GM15510 (cell line): Measurements from ENCODE around the gene WDR81.

Source experiments
- POLR2A ChIP-seq: IDR thresholded peaks from 3 replicates; pipeline ENCODE4 v1.6.1; 2011; ENCODE audit warnings: borderline replicate concordance; ENCODE audit not compliant: insufficient read length; ENCODE audit errors: extremely low read depth

WDR81 gene

GRCh38 chr17:1755252-1755826 is 30.8 kb downstream of the WDR81 start:
- TF ChIP-seq POLR2A, result no peak

GRCh38 chr17:1755827-1756262 is 31.3 kb downstream of the WDR81 start:
- TF ChIP-seq POLR2A, result no peak

GRCh38 chr17:1758807-1759206 is 34.3 kb downstream of the WDR81 start:
- no peak for TF ChIP-seq POLR2A

- no peak for TF ChIP-seq POLR2A
These were observed 35.0 kb downstream of the WDR81 start for GRCh38 chr17:1759529-1759928.

GRCh38 chr17:1762233-1762900 is 37.9 kb downstream of the WDR81 start:
- no peak for TF ChIP-seq POLR2A

- no peak for TF ChIP-seq POLR2A
These were observed 38.7 kb downstream of the WDR81 start for GRCh38 chr17:1762901-1763898.

- TF ChIP-seq POLR2A, result no peak
These were observed 39.8 kb downstream of the WDR81 start for GRCh38 chr17:1764284-1764683.

- TF ChIP-seq POLR2A, result no peak
These were observed 41.1 kb downstream of the WDR81 start for GRCh38 chr17:1765576-1765975.

- no peak for TF ChIP-seq POLR2A
These were observed 42.1 kb downstream of the WDR81 start for GRCh38 chr17:1766382-1767135.

- TF ChIP-seq POLR2A, result no peak
These were observed 42.9 kb downstream of the WDR81 start for GRCh38 chr17:1767358-1767757.

- TF ChIP-seq POLR2A, result no peak
These were observed 45.4 kb downstream of the WDR81 start for GRCh38 chr17:1769822-1770477.

- no peak for TF ChIP-seq POLR2A
These were observed 49.2 kb downstream of the WDR81 start for GRCh38 chr17:1773696-1774181.

GRCh38 chr17:1774390-1775176 is 50.1 kb downstream of the WDR81 start:
- TF ChIP-seq POLR2A, result no peak
